Activated CD4-positive, alpha-beta T cell treated with anti-CD3 and anti-CD28 coated beads, Interleukin-2, amount 10 ng/mL, durations not matched to agents 7 days and 5 days (primary cell): ENCODE results near the gene HERC2. TPM values are rescaled to one million over a fixed set of nuclear protein-coding genes. Genes with fewer than 3 reads are reported as not detected.

Experiments
- CTCF ChIA-PET: fragments of 350-600 bp; sonication (Branson Sonifier 250); formaldehyde crosslinking; loops from one replicate; lab custom pipeline; 2021; ENCODE audit warnings: antibody characterized with exemption; lab: Charles Lee
- POLR2A ChIA-PET: fragments of 350-600 bp; sonication (Branson Sonifier 250); formaldehyde crosslinking; loops from one replicate; lab custom pipeline; 2021; ENCODE audit warnings: antibody characterized with exemption; lab: Charles Lee
- DNase-seq: peaks from one replicate; pipeline ENCODE4 v3.0.0-alpha.2; 2020
- H3K27ac Mint-ChIP-seq: one replicate; pipeline ENCODE4 v1.8.0; 2021; ENCODE audit warnings: mild to moderate bottlenecking, moderate library complexity, mixed read lengths
- H3K27me3 Mint-ChIP-seq: one replicate; pipeline ENCODE4 v1.8.0; 2021; ENCODE audit warnings: mixed read lengths
- H3K36me3 Mint-ChIP-seq: one replicate; pipeline ENCODE4 v1.8.0; 2021; ENCODE audit warnings: low read depth, mixed read lengths
- H3K4me1 Mint-ChIP-seq: one replicate; pipeline ENCODE4 v1.8.0; 2021; ENCODE audit warnings: mixed read lengths
- H3K4me3 Mint-ChIP-seq: one replicate; pipeline ENCODE4 v1.8.0; 2021; ENCODE audit warnings: mild to moderate bottlenecking, moderate library complexity, mixed read lengths
- H3K9me3 Mint-ChIP-seq: one replicate; pipeline ENCODE4 v1.8.0; 2021; ENCODE audit warnings: mixed read lengths
- total RNA-seq, 2 experiments: library from RNA; stranded (reverse); gene quantifications; one replicate each; pipeline ENCODE4 v1.2.3, GENCODE V29; 2021

Gene HERC2
- total RNA-seq, 2 experiments from 2014 or later = 47.8 to 48.2 TPM

DNA sequence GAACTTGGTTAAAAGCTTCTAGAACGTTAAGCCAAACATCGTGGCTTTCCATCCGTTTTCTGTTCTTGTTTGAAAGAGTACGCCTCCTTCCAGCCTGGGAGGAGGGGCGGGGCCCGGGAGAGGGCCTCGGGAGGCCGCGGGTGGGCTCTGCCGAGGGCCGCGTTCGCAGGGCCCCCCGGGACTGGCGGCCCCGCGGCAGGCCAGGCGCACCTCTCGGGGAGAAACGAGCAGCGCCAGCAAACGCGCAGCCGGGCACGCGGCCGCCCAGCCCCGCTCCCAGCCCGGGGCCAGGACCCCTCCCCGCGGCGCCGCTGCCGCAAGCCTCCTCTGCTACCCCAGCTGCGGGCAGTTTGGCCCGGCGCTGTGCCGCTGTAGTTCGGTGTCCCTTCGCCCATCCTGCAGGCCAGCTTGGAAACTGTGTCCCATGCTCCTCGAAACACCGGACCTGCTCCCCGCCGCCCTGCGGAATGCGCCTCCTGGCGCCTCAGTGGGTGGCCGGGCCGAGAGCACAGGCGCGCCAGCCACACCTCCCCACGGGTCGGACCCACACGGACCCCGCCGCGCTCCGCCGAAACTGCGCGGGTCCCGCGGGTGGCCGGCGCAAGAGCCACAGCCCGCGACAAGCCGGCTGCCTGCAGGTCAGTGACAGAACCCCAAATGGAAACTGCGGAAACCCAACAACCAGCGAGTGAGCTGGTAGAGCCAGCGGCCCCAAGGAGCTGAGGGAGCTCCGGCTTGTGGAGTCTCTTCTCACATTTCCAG is 225.1 kb downstream of the HERC2 start:
- Mint-ChIP-seq H3K4me1 (peaks cover 26% of the 10 kb centered on the region), H3K27me3 (peaks cover 67% of the 10 kb centered on the region), H3K36me3 (peaks cover 2% of the 10 kb centered on the region), H3K27ac (no peak overlapping the region), H3K4me3 (peak overlapping the region; percentile 77), H3K9me3 (no peaks in the 10 kb centered on the region)
- ChIA-PET POLR2A (no interaction called here), CTCF (interaction anchor here (0.6 to 1.7 kb wide), 3 partner anchors 13 to 77 kb away, joined by 5 read pairs; no protein-coding TSS in a partner anchor)
- peak; percentile 5 for DNase-seq

GRCh38 chr15:28096411-28096669 is 225.6 kb downstream of the HERC2 start:
- Mint-ChIP-seq H3K27ac (no peak overlapping the region), H3K9me3 (peaks cover 1% of the 10 kb centered on the region), H3K36me3 (peaks cover 2% of the 10 kb centered on the region), H3K27me3 (peaks cover 70% of the 10 kb centered on the region), H3K4me3 (peak overlapping the region; percentile 77), H3K4me1 (peaks cover 26% of the 10 kb centered on the region)
- POLR2A ChIA-PET = no interaction called here
- no peak for DNase-seq
- CTCF ChIA-PET = interaction anchor here (1.7 kb wide), 1 partner anchor 14 kb away, joined by 5 read pairs; no protein-coding TSS in a partner anchor

DNA sequence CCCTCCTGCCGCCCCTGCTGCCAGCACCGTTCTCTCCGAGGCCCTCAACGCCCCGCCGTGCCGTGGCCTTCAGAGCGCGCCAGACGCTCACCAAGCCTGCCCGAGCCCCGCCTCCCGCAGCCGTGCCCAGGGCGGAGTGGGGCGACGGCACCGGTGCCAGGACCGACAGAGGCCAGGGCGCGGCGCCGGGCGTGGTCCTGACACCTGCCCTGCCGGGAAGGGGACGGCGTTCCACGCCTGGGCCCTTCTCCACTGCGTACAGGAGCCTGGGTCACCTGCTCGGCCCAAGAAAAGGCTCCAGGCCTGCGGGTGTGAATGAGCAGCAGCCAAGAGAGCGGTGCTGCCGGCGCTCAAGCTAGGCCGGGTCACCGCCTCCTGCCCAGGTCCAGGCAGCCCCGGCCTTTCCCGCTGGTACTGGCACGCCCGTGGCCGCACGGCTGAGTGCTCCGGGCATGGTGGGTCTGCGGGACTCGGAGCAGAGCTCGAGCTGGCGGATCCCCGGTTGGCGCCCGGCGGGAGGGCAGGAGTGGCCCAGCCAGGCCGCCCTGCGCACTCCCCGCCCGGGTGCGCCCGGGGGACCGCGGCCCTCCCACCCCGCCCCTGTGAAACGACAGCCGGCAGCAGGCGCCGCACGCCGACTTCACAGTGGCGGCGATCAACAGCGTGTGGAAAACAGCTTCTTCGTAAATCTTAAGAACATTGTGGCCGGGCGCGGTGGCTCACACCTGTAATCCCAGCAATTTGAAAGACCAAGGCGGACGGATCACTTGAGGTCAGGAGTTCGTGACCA is 227.1 kb downstream of the HERC2 start:
- CTCF ChIA-PET = no interaction called here
- no peak for DNase-seq
- Mint-ChIP-seq H3K27ac (no peak overlapping the region), H3K4me1 (peaks cover 26% of the 10 kb centered on the region), H3K9me3 (peaks cover 12% of the 10 kb centered on the region), H3K27me3 (peaks cover 74% of the 10 kb centered on the region), H3K36me3 (peaks cover 8% of the 10 kb centered on the region), H3K4me3 (peak overlapping the region; percentile 77)
- POLR2A ChIA-PET = no interaction called here

GRCh38 chr15:28093752-28094535 is 228.0 kb downstream of the HERC2 start:
- H3K4me3 Mint-ChIP-seq = no peak overlapping the region
- peaks cover 71% of the 10 kb centered on the region for H3K27me3 Mint-ChIP-seq
- H3K4me1 Mint-ChIP-seq = peaks cover 21% of the 10 kb centered on the region
- peaks cover 8% of the 10 kb centered on the region for H3K36me3 Mint-ChIP-seq
- H3K9me3 Mint-ChIP-seq = peaks cover 12% of the 10 kb centered on the region
- no peak overlapping the region for H3K27ac Mint-ChIP-seq
- DNase-seq = no peak
- CTCF ChIA-PET = no interaction called here
- POLR2A ChIA-PET = no interaction called here

- Mint-ChIP-seq H3K36me3 (peaks cover 6% of the 10 kb centered on the region), H3K27ac (no peak overlapping the region), H3K27me3 (peaks cover 57% of the 10 kb centered on the region), H3K9me3 (peaks cover 16% of the 10 kb centered on the region), H3K4me3 (no peak overlapping the region), H3K4me1 (peaks cover 21% of the 10 kb centered on the region)
- POLR2A ChIA-PET = no interaction called here
- CTCF ChIA-PET = interaction anchor here (1.9 kb wide), 1 partner anchor 11 kb away, joined by 4 read pairs; no protein-coding TSS in a partner anchor
- no peak for DNase-seq
Measured at GRCh38 chr15:28091313-28091712, 230.7 kb downstream of the HERC2 start.

DNA sequence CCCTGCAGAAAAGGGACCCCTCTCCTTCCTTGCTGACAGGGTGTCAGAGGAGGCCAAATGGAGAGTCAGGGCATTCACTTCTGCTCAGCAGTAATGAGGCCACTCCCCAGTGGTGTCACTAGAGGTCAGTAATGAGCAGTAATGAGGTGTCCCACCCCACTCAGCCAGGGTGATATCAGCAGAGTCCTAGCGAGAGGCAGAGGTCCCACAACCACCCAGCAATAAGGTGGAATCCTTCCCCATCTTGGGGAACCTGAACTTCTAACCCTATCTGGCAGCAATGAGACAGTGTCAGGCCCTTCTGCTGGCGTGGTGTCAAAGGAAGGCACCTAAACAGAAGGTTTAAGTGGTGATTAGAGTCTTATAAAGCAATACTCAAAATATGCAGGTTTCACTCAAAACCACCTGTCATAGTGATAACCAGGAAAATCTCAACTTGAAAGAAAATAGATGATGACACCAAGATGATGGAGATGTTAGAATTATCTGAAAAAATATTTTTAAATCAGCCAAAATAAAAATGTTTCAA is 235.7 kb downstream of the HERC2 start:
- Mint-ChIP-seq H3K4me3 (no peak overlapping the region), H3K27ac (no peak overlapping the region), H3K9me3 (peaks cover 13% of the 10 kb centered on the region), H3K27me3 (peaks cover 21% of the 10 kb centered on the region), H3K36me3 (peaks cover 6% of the 10 kb centered on the region), H3K4me1 (peaks cover 11% of the 10 kb centered on the region)
- CTCF ChIA-PET = interaction anchor here (0.7 kb wide), 1 partner anchor 26 kb away, joined by 3 read pairs; no protein-coding TSS in a partner anchor
- POLR2A ChIA-PET = no interaction called here
- DNase-seq = peak; percentile 66

DNA sequence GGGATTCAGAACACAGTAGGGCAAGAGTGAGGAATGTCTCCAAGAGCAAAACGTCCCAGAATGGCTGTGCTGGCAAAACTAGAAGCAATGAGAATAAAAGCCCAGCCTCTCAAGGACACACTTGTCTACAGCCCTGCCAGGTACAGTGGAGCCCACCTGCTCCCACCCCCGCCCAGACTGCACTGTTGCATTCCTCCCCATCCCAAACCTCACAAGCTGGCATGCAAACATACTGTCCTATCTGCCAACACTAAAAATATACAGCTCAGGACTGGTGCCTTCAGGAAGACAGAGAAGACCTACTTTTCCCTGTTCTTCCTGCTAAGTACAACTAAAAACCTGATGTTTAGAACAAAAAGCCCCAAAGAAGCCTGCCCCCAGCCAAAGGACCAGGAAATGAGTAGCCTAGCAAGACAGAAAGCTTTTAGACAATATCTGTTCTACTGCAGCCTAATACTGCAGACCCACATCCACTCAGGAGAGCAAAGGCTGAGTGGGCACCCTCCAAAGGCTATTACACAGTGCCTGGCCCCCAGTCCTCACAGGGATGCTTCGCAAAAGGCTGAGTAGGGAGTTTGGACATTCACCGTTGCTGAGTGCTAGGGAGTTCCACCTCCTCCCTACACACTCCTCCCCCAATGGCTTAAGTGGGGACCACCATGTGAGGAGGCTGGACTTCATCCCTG is 236.3 kb downstream of the HERC2 start:
- ChIA-PET POLR2A (no interaction called here), CTCF (interaction anchor here (0.7 kb wide), 1 partner anchor 27 kb away, joined by 3 read pairs; no protein-coding TSS in a partner anchor)
- Mint-ChIP-seq H3K27ac (no peak overlapping the region), H3K4me1 (peaks cover 11% of the 10 kb centered on the region), H3K9me3 (peaks cover 9% of the 10 kb centered on the region), H3K36me3 (peaks cover 4% of the 10 kb centered on the region), H3K27me3 (peaks cover 17% of the 10 kb centered on the region), H3K4me3 (no peak overlapping the region)
- no peak for DNase-seq

- peaks cover 11% of the 10 kb centered on the region for H3K4me1 Mint-ChIP-seq
- peaks cover 4% of the 10 kb centered on the region for H3K9me3 Mint-ChIP-seq
- CTCF ChIA-PET = no interaction called here
Measured at GRCh38 chr15:28084547-28084946, 237.4 kb downstream of the HERC2 start.

DNA sequence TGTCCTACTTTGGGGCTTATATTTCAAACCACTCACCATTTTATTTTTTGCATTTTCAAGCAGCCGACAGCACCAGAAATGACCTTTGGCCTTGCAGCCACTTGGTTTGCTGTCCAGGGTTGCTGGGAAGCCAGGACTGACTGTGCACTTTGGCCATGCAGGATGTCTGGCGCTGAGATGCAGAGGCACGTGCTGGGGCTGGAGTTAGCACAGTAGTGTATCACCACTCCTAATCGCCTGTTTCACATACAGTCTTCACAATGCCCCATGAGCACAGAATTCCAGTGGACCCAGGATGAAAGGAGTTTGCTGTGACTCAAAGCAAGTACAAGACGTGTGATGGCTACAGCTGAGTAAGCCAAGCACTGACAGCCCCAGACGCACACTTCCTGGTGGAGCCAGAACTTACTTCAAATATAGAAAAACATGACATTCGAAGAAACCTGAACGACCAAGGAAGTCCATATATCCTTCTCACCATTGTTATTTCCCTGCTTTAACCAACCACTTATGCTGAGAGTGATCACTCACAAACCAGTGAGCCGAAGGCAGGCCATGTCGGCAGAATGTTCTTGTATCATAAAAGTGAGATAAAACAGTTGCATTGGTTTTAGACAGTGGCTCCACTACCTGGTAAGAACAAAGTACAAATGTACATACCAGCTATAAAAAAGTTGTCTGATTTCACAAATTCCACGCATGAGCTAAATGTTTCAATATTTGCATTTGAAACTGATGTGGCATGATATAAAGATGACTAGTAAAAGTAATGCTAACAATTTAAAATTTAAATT is 238.9 kb downstream of the HERC2 start:
- Mint-ChIP-seq H3K27ac (no peak overlapping the region), H3K4me1 (peaks cover 11% of the 10 kb centered on the region), H3K4me3 (no peak overlapping the region), H3K9me3 (no peaks in the 10 kb centered on the region), H3K27me3 (peaks cover 2% of the 10 kb centered on the region), H3K36me3 (no peaks in the 10 kb centered on the region)
- POLR2A ChIA-PET = no interaction called here
- no peak for DNase-seq
- CTCF ChIA-PET = no interaction called here

More at GRCh38 chr15:28084547-28084946, 237.4 kb downstream of the HERC2 start:
- Mint-ChIP-seq H3K36me3 (no peaks in the 10 kb centered on the region), H3K27me3 (peaks cover 8% of the 10 kb centered on the region), H3K27ac (no peak overlapping the region), H3K4me3 (no peak overlapping the region)
- no peak for DNase-seq
- POLR2A ChIA-PET = no interaction called here

DNA sequence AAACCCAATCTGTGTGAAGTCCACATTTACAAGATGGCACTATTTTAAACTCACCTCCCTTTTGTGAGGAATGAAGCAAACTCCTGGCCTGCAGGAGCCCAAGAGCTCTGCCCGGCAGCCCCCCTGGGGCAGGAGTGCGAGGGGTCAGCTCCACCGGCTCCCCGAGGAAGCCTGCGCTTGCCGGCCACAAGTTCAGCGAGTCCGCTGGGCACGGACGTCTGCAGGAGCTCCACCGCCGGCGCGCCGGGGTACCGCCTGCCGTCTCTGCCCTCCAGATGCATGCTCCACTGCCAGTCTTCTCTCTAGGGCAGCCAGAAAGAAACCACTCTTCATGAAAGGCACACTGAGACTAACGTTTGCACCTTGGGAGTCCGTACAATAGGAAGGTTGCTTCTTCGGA is 240.4 kb downstream of the HERC2 start:
- CTCF ChIA-PET = no interaction called here
- no peak overlapping the region for H3K4me3 Mint-ChIP-seq

GRCh38 chr15:28080386-28080785 is 241.6 kb downstream of the HERC2 start:
- H3K4me1 Mint-ChIP-seq = no peaks in the 10 kb centered on the region
- no peaks in the 10 kb centered on the region for H3K9me3 Mint-ChIP-seq
- H3K27me3 Mint-ChIP-seq = no peaks in the 10 kb centered on the region
- no peak for DNase-seq
- CTCF ChIA-PET = interaction anchor here (1.7 kb wide), 1 partner anchor 11 kb away, joined by 4 read pairs; no protein-coding TSS in a partner anchor
- POLR2A ChIA-PET = no interaction called here
- H3K27ac Mint-ChIP-seq = no peak overlapping the region
- no peaks in the 10 kb centered on the region for H3K36me3 Mint-ChIP-seq
- no peak overlapping the region for H3K4me3 Mint-ChIP-seq

More for the DNA sequence above, 240.4 kb downstream of the HERC2 start:
- Mint-ChIP-seq H3K27me3 (peaks cover 2% of the 10 kb centered on the region), H3K27ac (no peak overlapping the region), H3K9me3 (no peaks in the 10 kb centered on the region), H3K36me3 (no peaks in the 10 kb centered on the region), H3K4me1 (peaks cover 4% of the 10 kb centered on the region)
- DNase-seq = no peak
- POLR2A ChIA-PET = no interaction called here
